Epithelial cell of esophagus (primary cell): ENCODE data around the gene SORCS2.

Experiments
- DNase-seq: peaks from one replicate; pipeline ENCODE4 v3.0.0; 2010; ENCODE audit warnings: low read depth
- H3K4me3 ChIP-seq: 2 replicates; pipeline ENCODE4 v1.5.1; 2011; ENCODE audit warnings: mild to moderate bottlenecking, low read length, control low read depth
- TF ChIP-seq, protein P1 (sequence below): IDR thresholded peaks from 2 replicates; pipeline ENCODE4 v1.5.1; 2011; ENCODE audit warnings: low read depth, mild to moderate bottlenecking, low read length, control low read depth, inconsistent platforms; ENCODE audit not compliant: insufficient read depth; ENCODE audit errors: missing control alignments

Gene SORCS2

DNA sequence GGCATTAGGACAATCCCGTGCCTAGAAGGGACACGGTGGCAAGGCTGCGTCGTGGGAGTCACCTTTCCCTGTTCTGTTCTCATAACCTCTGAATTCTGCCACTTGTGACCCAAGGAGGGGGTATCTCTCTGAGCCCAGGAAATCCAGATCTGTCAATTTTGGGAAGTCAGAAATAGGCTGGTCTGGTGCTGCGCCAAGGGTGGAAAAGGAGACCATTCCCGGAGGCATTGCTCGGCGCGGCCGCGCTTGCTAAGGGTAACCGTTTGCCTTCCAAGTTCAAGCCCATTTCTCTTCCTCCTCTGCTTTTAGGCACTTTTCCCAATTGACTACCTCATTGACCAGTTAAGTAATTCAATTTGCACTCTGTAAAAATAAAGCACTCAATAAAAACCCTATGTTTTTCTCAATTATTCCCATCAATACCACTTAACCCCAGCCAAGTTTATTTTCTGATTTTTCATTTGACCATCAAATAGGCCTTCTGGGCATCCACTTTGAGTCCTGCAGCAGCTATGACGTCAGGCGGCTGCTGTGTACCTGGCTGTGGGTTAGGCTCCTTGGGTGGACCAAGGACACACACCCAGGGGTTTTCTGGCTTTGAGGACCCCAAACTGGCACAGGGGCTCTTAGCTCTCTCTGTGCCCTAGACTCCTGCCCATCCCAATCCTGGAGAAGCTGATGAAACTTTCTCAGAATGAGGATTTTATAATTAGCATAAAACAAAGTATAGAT, 12.5 kb downstream of the SORCS2 start:
- no peak overlapping the region for H3K4me3 ChIP-seq
- TF ChIP-seq, protein P1, sequence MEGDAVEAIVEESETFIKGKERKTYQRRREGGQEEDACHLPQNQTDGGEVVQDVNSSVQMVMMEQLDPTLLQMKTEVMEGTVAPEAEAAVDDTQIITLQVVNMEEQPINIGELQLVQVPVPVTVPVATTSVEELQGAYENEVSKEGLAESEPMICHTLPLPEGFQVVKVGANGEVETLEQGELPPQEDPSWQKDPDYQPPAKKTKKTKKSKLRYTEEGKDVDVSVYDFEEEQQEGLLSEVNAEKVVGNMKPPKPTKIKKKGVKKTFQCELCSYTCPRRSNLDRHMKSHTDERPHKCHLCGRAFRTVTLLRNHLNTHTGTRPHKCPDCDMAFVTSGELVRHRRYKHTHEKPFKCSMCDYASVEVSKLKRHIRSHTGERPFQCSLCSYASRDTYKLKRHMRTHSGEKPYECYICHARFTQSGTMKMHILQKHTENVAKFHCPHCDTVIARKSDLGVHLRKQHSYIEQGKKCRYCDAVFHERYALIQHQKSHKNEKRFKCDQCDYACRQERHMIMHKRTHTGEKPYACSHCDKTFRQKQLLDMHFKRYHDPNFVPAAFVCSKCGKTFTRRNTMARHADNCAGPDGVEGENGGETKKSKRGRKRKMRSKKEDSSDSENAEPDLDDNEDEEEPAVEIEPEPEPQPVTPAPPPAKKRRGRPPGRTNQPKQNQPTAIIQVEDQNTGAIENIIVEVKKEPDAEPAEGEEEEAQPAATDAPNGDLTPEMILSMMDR, result no peak
- DNase-seq, result no peak

DNA sequence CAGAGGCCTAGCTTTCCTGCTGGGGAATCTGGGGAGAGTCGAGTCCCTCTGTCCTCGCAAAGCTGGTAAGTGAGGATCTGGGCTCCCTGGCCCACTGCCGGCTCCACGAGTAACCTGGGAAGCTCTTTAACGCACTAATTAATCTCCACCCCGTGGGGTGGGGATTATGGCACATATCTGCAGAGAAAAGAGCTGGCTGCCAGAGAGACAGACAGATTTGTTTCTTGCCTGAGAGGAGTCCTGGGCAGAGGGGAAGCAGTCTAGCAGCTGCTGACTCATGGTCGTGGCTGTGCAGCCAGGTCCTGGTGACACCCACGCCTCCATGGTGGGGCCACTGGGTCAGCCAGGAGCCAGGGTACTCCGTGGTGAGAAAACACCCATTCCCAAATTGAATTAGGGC, 14.0 kb downstream of the SORCS2 start:
- TF ChIP-seq, protein P1, result no peak
- no peak for DNase-seq

GRCh38 chr4:7206911-7207567, 14.7 kb downstream of the SORCS2 start:
- DNase-seq, result no peak
- TF ChIP-seq, protein P1, result no peak
- no peak overlapping the region for H3K4me3 ChIP-seq

More for the DNA sequence above, 14.0 kb downstream of the SORCS2 start:
- H3K4me3 ChIP-seq, result no peak overlapping the region

- H3K4me3 ChIP-seq, result no peak overlapping the region
- no peak for DNase-seq
- TF ChIP-seq, protein P1, result no peak
These were observed 15.4 kb downstream of the SORCS2 start for GRCh38 chr4:7207628-7208231.

DNA sequence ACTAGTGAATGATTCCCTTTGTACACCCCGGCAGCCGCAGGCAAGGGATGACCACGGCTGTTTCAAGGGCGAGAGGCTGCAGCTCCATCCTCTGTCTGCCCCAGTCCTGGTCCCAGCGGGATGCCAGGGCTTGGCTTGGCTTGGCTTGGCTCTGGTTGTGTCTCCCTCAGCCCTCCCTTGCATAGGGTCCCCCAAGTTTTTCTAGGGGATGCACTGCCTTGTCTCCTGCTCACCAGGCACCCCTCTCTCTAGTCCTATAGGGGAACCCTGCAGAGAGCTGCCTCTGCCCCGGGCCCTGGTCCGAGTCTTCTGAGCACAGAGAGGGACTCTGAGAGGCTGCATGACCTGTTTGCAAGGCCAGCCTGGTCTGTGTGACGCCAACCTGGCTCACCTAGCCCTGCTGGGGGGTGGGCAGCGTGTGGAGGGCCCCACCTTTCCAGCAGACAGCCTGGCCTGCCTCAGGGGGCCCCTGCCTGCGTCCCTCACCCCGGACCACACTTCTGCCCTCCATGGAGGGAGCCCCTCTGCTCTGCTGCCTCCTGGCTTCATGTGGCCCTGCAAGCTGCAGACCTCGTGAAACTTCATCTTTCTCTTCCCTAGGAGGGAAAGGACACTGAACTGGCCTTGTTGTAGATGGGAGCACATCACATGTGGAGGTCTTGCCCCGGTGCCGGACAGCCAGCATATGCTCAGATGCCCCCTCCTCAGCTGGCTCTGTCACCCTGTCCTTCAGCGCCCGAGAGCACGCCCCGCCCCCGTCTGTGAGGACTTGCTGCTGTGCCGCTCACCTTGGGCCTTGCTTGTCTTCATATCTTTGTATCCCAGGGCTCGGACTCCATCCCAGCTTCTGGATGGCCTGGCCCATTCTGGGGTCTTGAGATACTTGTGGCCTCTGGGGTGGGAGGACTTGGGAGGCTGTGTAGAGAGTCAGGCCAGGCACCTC, 16.4 kb downstream of the SORCS2 start:
- no peak overlapping the region for H3K4me3 ChIP-seq
- TF ChIP-seq, protein P1, result no peak
- DNase-seq, result no peak

DNA sequence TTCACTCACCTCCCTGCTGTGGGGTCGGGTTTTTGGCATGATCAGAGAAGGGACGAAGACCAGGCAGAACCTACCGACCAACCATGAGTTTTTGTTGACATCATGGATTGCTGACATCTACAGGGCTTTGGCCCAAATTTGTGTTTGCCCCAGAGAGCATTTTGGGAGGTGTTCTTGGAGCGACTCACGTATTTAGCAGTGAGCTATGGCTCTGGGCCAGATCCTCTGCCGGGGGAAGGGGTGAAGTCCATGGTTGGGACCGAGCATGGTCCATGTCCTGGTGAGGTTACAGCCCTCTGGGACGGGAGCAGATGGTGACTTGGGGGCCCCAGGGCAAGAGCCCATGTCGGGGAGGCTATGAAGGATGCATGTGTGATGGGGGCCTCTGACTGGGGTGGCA, 17.4 kb downstream of the SORCS2 start:
- TF ChIP-seq, protein P1, result no peak
- no peak for DNase-seq
- no peak overlapping the region for H3K4me3 ChIP-seq
